ENCODE data around the gene GTF3C5.
"Not testable (repeated sequence)": the region's sequence is repeated elsewhere in the genome, so short reads cannot be mapped to it uniquely, and the experiment has no call there.

The GTF3C5 gene

GRCh38 chr9:133088146-133088750 lies 57.5 kb downstream of the GTF3C5 start:
- no peak for DNase-seq

- no peak for DNase-seq
These were observed 58.0 kb downstream of the GTF3C5 start for GRCh38 chr9:133088756-133089155.

- DNase-seq: no peak
These were observed 58.5 kb downstream of the GTF3C5 start for GRCh38 chr9:133089271-133089671.

GRCh38 chr9:133090187-133090586 lies 59.4 kb downstream of the GTF3C5 start:
- no peak for DNase-seq

- no peak for DNase-seq
These were observed 60.1 kb downstream of the GTF3C5 start for GRCh38 chr9:133090752-133091385.

- DNase-seq: not testable (repeated sequence)
These were observed 63.6 kb downstream of the GTF3C5 start for GRCh38 chr9:133094351-133094750.

- no peak for DNase-seq
These were observed 64.1 kb downstream of the GTF3C5 start for GRCh38 chr9:133094842-133095393.

GRCh38 chr9:133098104-133098754 lies 67.4 kb downstream of the GTF3C5 start:
- DNase-seq: no peak

GRCh38 chr9:133098871-133099270 lies 68.1 kb downstream of the GTF3C5 start:
- DNase-seq: no peak

- no peak for DNase-seq
These were observed 69.1 kb downstream of the GTF3C5 start for GRCh38 chr9:133099726-133100505.

GRCh38 chr9:133100506-133101355 lies 69.9 kb downstream of the GTF3C5 start:
- DNase-seq: no peak

- no peak for DNase-seq
These were observed 70.8 kb downstream of the GTF3C5 start for GRCh38 chr9:133101356-133102189.

- DNase-seq: no peak
These were observed 71.6 kb downstream of the GTF3C5 start for GRCh38 chr9:133102190-133103021.

GRCh38 chr9:133103183-133103986 lies 72.6 kb downstream of the GTF3C5 start:
- DNase-seq: peak in 49 of 58 donors; percentile 19 to 77 (median 52)

GRCh38 chr9:133103987-133104505 lies 73.2 kb downstream of the GTF3C5 start:
- no peak for DNase-seq

- DNase-seq: no peak
These were observed 74.1 kb downstream of the GTF3C5 start for GRCh38 chr9:133104718-133105460.

GRCh38 chr9:133105461-133105770 lies 74.6 kb downstream of the GTF3C5 start:
- DNase-seq: no peak
